IMR-90 (cell line): ENCODE results near the gene ANO4. TPM values are rescaled to one million over a fixed set of nuclear protein-coding genes. Genes with fewer than 3 reads are reported as not detected.

Source experiments
- ATAC-seq: fragments of 200-7000 bp; cut with Tn5 transposase; 2 replicates; pipeline ENCODE4 v1.9.1; 2020; ENCODE audit warnings: low read depth, mild to moderate bottlenecking, moderate library complexity
- BruUV-seq: library from RNA; stranded (reverse); fragments of 400-500 nt; replicated peaks from 2 replicates; lab custom pipeline; 2021; lab: Mats Ljungman, UMichigan
- CTCF ChIA-PET: fragments of 300-600 bp; formaldehyde crosslinking; extraction: SDS; loops from one replicate; lab custom pipeline; 2021; ENCODE audit warnings: antibody characterized with exemption; lab: Yijun Ruan, JAX
- POLR2A ChIA-PET: fragments of 300-600 bp; sonication (Branson Sonifier 250); formaldehyde crosslinking; loops from one replicate; lab custom pipeline; 2022; ENCODE audit warnings: antibody characterized with exemption; ENCODE audit not compliant: unreplicated experiment; lab: Charles Lee
- DNase-seq: peaks from one replicate; pipeline ENCODE4 v3.0.0; 2013
- H2AFZ ChIP-seq: replicated peaks from 2 replicates; pipeline ENCODE3; 2013; ENCODE audit warnings: low read length, mild to moderate bottlenecking; ENCODE audit not compliant: poor library complexity
- H2AK5ac ChIP-seq: 2 replicates; pipeline ENCODE4 v1.6.1; 2013; ENCODE audit warnings: low read depth, low read length, inconsistent platforms
- H2AK9ac ChIP-seq: replicated peaks from 2 replicates; pipeline ENCODE3; 2013; ENCODE audit warnings: mild to moderate bottlenecking, low read depth, low read length, moderate library complexity; ENCODE audit not compliant: poor library complexity
- H2BK120ac ChIP-seq: 2 replicates; pipeline ENCODE4 v1.6.1; 2013; ENCODE audit warnings: low read depth, low read length, inconsistent platforms
- H2BK15ac ChIP-seq: 3 replicates; pipeline ENCODE4 v1.6.1; 2013; ENCODE audit warnings: low read depth, low read length, inconsistent platforms
- H2BK20ac ChIP-seq: 2 replicates; pipeline ENCODE4 v1.6.1; 2013; ENCODE audit warnings: low read depth, mild to moderate bottlenecking, inconsistent platforms, low read length, moderate library complexity
- H2BK5ac ChIP-seq: 2 replicates; pipeline ENCODE4 v1.6.1; 2013; ENCODE audit warnings: mild to moderate bottlenecking, low read depth, low read length, inconsistent platforms; ENCODE audit not compliant: poor library complexity, severe bottlenecking
- H3K14ac ChIP-seq: replicated peaks from 2 replicates; pipeline ENCODE4 v1.6.1; 2013; ENCODE audit warnings: low read depth, low read length, inconsistent platforms
- H3K18ac ChIP-seq: 2 replicates; pipeline ENCODE4 v1.6.1; 2013; ENCODE audit warnings: low read depth, low read length, control low read depth
- H3K23ac ChIP-seq: 2 replicates; pipeline ENCODE4 v1.6.1; 2013; ENCODE audit warnings: low read depth, low read length, inconsistent platforms
- H3K27ac ChIP-seq: 2 replicates; pipeline ENCODE4 v1.5.1; 2013; ENCODE audit warnings: mild to moderate bottlenecking, control low read depth, low read length; ENCODE audit not compliant: insufficient read depth
- H3K27me3 ChIP-seq: 2 replicates; pipeline ENCODE4 v1.6.1; 2013; ENCODE audit warnings: low read length; ENCODE audit not compliant: control insufficient read depth, insufficient read depth
- H3K36me3 ChIP-seq: 2 replicates; pipeline ENCODE4 v1.6.1; 2013; ENCODE audit warnings: low read length, mixed read lengths; ENCODE audit not compliant: control insufficient read depth, insufficient read depth
- H3K4ac ChIP-seq: 2 replicates; pipeline ENCODE4 v1.6.1; 2013; ENCODE audit warnings: low read depth, low read length, inconsistent platforms
- H3K4me1 ChIP-seq: 2 replicates; pipeline ENCODE4 v1.6.1; 2013; ENCODE audit warnings: low read length, mixed read lengths; ENCODE audit not compliant: control insufficient read depth, insufficient read depth
- H3K4me2 ChIP-seq: 2 replicates; pipeline ENCODE4 v1.6.1; 2013; ENCODE audit warnings: low read depth, mild to moderate bottlenecking, control low read depth, low read length, moderate library complexity
- H3K4me3 ChIP-seq: 2 replicates; pipeline ENCODE4 v1.5.1; 2013; ENCODE audit warnings: low read depth, mild to moderate bottlenecking, control low read depth, low read length, moderate library complexity; ENCODE audit not compliant: insufficient read depth
- H3K56ac ChIP-seq: 2 replicates; pipeline ENCODE4 v1.6.1; 2013; ENCODE audit warnings: low read length, inconsistent platforms; ENCODE audit not compliant: insufficient read depth; ENCODE audit errors: extremely low read depth
- H3K79me1 ChIP-seq, 2 experiments: 2 replicates each; pipeline ENCODE4 v1.6.1; 2013; ENCODE audit warnings: low read length in 2 of 2, inconsistent platforms in 1 of 2, low read depth in 1 of 2
- H3K9ac ChIP-seq: 2 replicates; pipeline ENCODE4 v1.6.1; 2013; ENCODE audit warnings: low read depth, low read length, control low read depth
- H3K9me1 ChIP-seq: 2 replicates; pipeline ENCODE4 v1.6.1; 2013; ENCODE audit warnings: low read length, inconsistent platforms; ENCODE audit not compliant: insufficient read depth
- H3K9me3 ChIP-seq: 2 replicates; pipeline ENCODE4 v1.6.1; 2013; ENCODE audit warnings: low read length; ENCODE audit not compliant: control insufficient read depth, insufficient read depth
- H4K20me1 ChIP-seq: 2 replicates; pipeline ENCODE4 v1.6.1; 2013; ENCODE audit warnings: low read length, inconsistent platforms; ENCODE audit not compliant: insufficient read depth
- H4K5ac ChIP-seq: 2 replicates; pipeline ENCODE4 v1.6.1; 2013; ENCODE audit warnings: mild to moderate bottlenecking, low read depth, low read length, control low read depth
- H4K8ac ChIP-seq, 2 experiments: 2 replicates each; pipeline ENCODE4 v1.6.1; 2013; ENCODE audit warnings: low read depth in 2 of 2, low read length in 2 of 2, control low read depth in 1 of 2, inconsistent platforms in 1 of 2
- H4K91ac ChIP-seq: 2 replicates; pipeline ENCODE4 v1.6.1; 2013; ENCODE audit warnings: low read depth, low read length, inconsistent platforms; ENCODE audit not compliant: insufficient read depth
- BHLHE40 ChIP-seq: fragments of 150-350 bp; IDR thresholded peaks from 2 replicates; pipeline ENCODE4 v1.6.1; 2016; ENCODE audit warnings: mild to moderate bottlenecking, low read depth, low read length
- CEBPB ChIP-seq: IDR thresholded peaks from 2 replicates; pipeline ENCODE4 v1.6.1; 2012; ENCODE audit warnings: low read depth, low read length, improper control_type of control experiment
- CHD1 ChIP-seq: IDR thresholded peaks from 2 replicates; pipeline ENCODE4 v1.6.1; 2012; ENCODE audit warnings: low read depth, low read length, improper control_type of control experiment
- CTCF ChIP-seq: conservative IDR thresholded peaks from 2 replicates; pipeline ENCODE4 v1.5.1; 2012; ENCODE audit warnings: mild to moderate bottlenecking, low read depth, low read length, improper control_type of control experiment
- ELK1 ChIP-seq: fragments of 150-350 bp; IDR thresholded peaks from 2 replicates; pipeline ENCODE4 v1.6.1; 2016; ENCODE audit warnings: low read depth, mild to moderate bottlenecking, low read length, moderate library complexity, borderline replicate concordance
- FOS ChIP-seq: fragments of 150-350 bp; IDR thresholded peaks from 2 replicates; pipeline ENCODE4 v1.6.1; 2016; ENCODE audit warnings: low read depth, low read length
- MAFK ChIP-seq: IDR thresholded peaks from 2 replicates; pipeline ENCODE4 v1.6.1; 2012; ENCODE audit warnings: low read depth, low read length, improper control_type of control experiment
- MAZ ChIP-seq: IDR thresholded peaks from 2 replicates; pipeline ENCODE4 v1.6.1; 2012; ENCODE audit warnings: low read depth, mild to moderate bottlenecking, low read length, improper control_type of control experiment, moderate library complexity, borderline replicate concordance
- MXI1 ChIP-seq: IDR thresholded peaks from 2 replicates; pipeline ENCODE4 v1.6.1; 2012; ENCODE audit warnings: low read depth, mild to moderate bottlenecking, low read length, moderate library complexity, borderline replicate concordance
- NFE2L2 ChIP-seq: fragments of 150-350 bp; IDR thresholded peaks from 2 replicates; pipeline ENCODE4 v1.6.1; 2016; ENCODE audit warnings: low read depth, mild to moderate bottlenecking, low read length
- POLR2A ChIP-seq: IDR thresholded peaks from 2 replicates; pipeline ENCODE4 v1.6.1; 2012; ENCODE audit warnings: mild to moderate bottlenecking, low read depth, low read length
- RAD21 ChIP-seq: IDR thresholded peaks from 2 replicates; pipeline ENCODE4 v1.6.1; 2012; ENCODE audit warnings: low read length, improper control_type of control experiment
- RCOR1 ChIP-seq: IDR thresholded peaks from 2 replicates; pipeline ENCODE4 v1.6.1; 2012; ENCODE audit warnings: mild to moderate bottlenecking, low read length, improper control_type of control experiment; ENCODE audit not compliant: insufficient replicate concordance
- RFX5 ChIP-seq: IDR thresholded peaks from 2 replicates; pipeline ENCODE4 v1.8.0; 2012; ENCODE audit warnings: low read depth, mild to moderate bottlenecking, low read length, moderate library complexity
- SMC3 ChIP-seq: fragments of 150-350 bp; IDR thresholded peaks from 2 replicates; pipeline ENCODE4 v1.6.1; 2016; ENCODE audit warnings: low read depth, mild to moderate bottlenecking, antibody characterized with exemption, low read length, moderate library complexity
- USF2 ChIP-seq: fragments of 150-350 bp; IDR thresholded peaks from 2 replicates; pipeline ENCODE4 v1.6.1; 2017; ENCODE audit warnings: mild to moderate bottlenecking, antibody characterized with exemption, low read length, low read depth
- WGBS, 2 experiments: methylation state at CpG; one replicate each; pipeline versions ENCODE4 v1.1.5 to v1.1.7; 2013; ENCODE audit warnings: missing lambda C conversion rate in 2 of 2; ENCODE audit not compliant: insufficient read length in 1 of 2; ENCODE audit errors: extremely low coverage in 2 of 2; 5-methylcytosine and 5-hydroxymethylcytosine counted together
- dilution Hi-C: fragments of 300-500 bp; cut with HindIII; formaldehyde crosslinking; loops from one replicate; pipeline ENCODE4 v1.14.3; 2018; ENCODE audit warnings: low sequenced_read_pairs; ENCODE audit not compliant: unreplicated experiment
- in situ Hi-C: fragments of 300-500 bp; cut with MboI; formaldehyde crosslinking; loops from 3 replicates; pipeline ENCODE4 v1.14.3; 2019; ENCODE audit warnings: low sequenced_read_pairs, inconsistent platforms, mixed read lengths
- intact Hi-C: fragments of 100-400 bp; cut with micrococcal nuclease; formaldehyde crosslinking; loops from 2 replicates; pipeline ENCODE4 v1.10.0; 2022
- polyA plus RNA-seq, 3 experiments: library from polyadenylated mRNA; depleted of rRNA; stranded (reverse); fragments of >200 nt; gene quantifications; 2 replicates each; pipeline ENCODE4 v1.2.3, GENCODE V29; 2012; ENCODE audit warnings: low replicate concordance in 1 of 3
- total RNA-seq: library from RNA; depleted of rRNA; stranded (reverse); fragments of >200 nt; gene quantifications from 2 replicates; pipeline ENCODE4 v1.2.3, GENCODE V29; 2012

Gene ANO4
- total and polyA plus RNA-seq, 2 of the 4 experiments (the other 2 are of a cell fraction): 4.7 to 10.2 TPM

GRCh38 chr12:100967189-100967588 is 172.6 kb downstream of the ANO4 start:
- Histone ChIP-seq H3K9me1 (no peaks in the 10 kb centered on the region; the same call in 1 of the 2 replicates), H4K8ac (no peak overlapping the region), H4K20me1 (no peaks in the 10 kb centered on the region), H2BK15ac (no peak overlapping the region), H3K79me1 (no peaks in the 10 kb centered on the region), H3K27ac (no peak overlapping the region), H3K4me3 (no peak overlapping the region), H3K4me1 (no peaks in the 10 kb centered on the region), H2BK5ac (no peak overlapping the region), H3K4me2 (no peak overlapping the region), H3K23ac (no peak overlapping the region), H3K4ac (no peak overlapping the region), H3K9ac (no peak overlapping the region), H3K56ac (no peak overlapping the region), H4K91ac (no peak overlapping the region), H4K5ac (no peak overlapping the region), H2BK20ac (no peak overlapping the region), H3K14ac (no peak overlapping the region), H3K27me3 (no peaks in the 10 kb centered on the region), H2AK5ac (no peak overlapping the region), H3K9me3 (no peaks in the 10 kb centered on the region), H3K36me3 (no peaks in the 10 kb centered on the region), H2BK120ac (no peak overlapping the region), H3K18ac (no peak overlapping the region), H2AFZ (no peak overlapping the region), H2AK9ac (no peak overlapping the region)
- ChIA-PET POLR2A (no interaction called here), CTCF (no interaction called here)
- ATAC-seq (no peak), DNase-seq (no peak)
- no TSS peak for BruUV-seq
- intact Hi-C loops (no loop called here), in situ Hi-C loops (no loop called here), dilution Hi-C loops (no loop called here)
- WGBS, 2 experiments: no CpG with 5 or more reads among the region's 1 CpG
- TF ChIP-seq CHD1 (no peak), CEBPB (no peak), SMC3 (no peak), MAFK (no peak), POLR2A (no peak), NFE2L2 (no peak), USF2 (no peak), RCOR1 (no peak), MAZ (no peak), CTCF (no peak), BHLHE40 (no peak), RAD21 (no peak), RFX5 (no peak), MXI1 (no peak), ELK1 (no peak), FOS (no peak)
